ENCODE measurements around the gene INAVA.

DNA sequence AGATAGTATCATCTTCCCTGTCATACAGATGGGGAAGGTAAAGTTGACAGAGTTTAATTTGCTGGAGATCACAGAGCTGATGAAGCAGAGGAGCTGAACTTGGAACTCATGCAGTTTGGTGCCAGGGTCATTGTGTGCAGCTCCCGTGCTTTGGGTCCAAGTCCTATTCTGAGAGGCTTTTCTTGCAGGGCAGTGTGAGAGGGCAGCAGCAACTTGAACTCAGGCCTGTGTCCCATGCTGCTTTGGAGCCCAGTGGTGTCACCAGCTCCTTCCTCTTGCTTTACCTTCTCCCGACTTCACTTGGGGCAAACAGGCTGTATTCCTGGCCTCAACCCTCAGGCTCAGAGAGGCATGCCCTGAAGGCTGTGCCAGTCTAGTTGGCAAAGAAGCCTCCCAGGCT, 24.7 kb downstream of the INAVA start:
- TF ChIP-seq EZH2 (IDR thresholded peaks at IDR 0.05; ENCODE audit: insufficient read depth, poor library complexity, severe bottlenecking) (no peak), EZH2phosphoT487 (IDR thresholded peaks at IDR 0.05; ENCODE audit: insufficient read depth, low read depth) (no peak)
